ENCODE measurements around the gene FLNB. TPM values are rescaled to one million over a fixed set of nuclear protein-coding genes. Genes with fewer than 3 reads are reported as not detected.
A peak's percentile ranks its signal among the peaks of the same experiment; 100 is the strongest.

The FLNB gene
- total and polyA plus RNA-seq, 2 of the 13 experiments (the other 11 are each of a cell fraction or from before 2014, with no cell fraction given) = 106 to 130 TPM

GRCh38 chr3:58104151-58104550, 95.9 kb downstream of the FLNB start (continued):
- TF ChIP-seq THRA (CRISPR knock-in tag; IDR thresholded peaks at IDR 0.05; ENCODE audit: borderline replicate concordance) = no peak
- TF ChIP-seq, protein P1, sequence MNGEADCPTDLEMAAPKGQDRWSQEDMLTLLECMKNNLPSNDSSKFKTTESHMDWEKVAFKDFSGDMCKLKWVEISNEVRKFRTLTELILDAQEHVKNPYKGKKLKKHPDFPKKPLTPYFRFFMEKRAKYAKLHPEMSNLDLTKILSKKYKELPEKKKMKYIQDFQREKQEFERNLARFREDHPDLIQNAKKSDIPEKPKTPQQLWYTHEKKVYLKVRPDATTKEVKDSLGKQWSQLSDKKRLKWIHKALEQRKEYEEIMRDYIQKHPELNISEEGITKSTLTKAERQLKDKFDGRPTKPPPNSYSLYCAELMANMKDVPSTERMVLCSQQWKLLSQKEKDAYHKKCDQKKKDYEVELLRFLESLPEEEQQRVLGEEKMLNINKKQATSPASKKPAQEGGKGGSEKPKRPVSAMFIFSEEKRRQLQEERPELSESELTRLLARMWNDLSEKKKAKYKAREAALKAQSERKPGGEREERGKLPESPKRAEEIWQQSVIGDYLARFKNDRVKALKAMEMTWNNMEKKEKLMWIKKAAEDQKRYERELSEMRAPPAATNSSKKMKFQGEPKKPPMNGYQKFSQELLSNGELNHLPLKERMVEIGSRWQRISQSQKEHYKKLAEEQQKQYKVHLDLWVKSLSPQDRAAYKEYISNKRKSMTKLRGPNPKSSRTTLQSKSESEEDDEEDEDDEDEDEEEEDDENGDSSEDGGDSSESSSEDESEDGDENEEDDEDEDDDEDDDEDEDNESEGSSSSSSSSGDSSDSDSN (CRISPR knock-in tag; IDR thresholded peaks at IDR 0.05) = no peak

DNA sequence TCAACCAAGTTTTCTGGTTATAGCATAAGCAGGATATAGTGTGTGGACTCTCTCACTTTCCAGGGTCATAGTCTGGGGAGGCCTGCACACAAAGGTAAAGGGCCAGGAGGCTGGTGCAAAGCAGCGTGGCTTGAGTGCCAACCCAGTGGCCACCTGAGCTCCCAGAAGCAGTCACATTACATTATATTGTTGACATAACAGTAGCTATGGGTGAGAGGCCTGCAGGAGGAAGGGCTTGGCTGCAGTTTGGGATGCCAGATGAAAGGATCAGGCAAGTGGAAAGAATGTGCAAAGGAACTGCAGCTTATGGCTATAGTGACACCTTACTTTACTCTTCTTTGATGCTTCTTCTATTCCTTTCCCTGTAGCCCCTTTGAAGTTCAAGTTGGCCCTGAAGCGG, 96.5 kb downstream of the FLNB start:
- no peak overlapping the region for H2AFZ ChIP-seq (ENCODE audit: low read length)
- H3K9ac ChIP-seq (ENCODE audit: insufficient read depth, low read depth, low read length) = no peak overlapping the region
- BruUV-seq (replicated peaks) = no TSS peak
- FAIRE-seq (no peak), DNase-seq (ENCODE audit: low spot score) (no peak), ATAC-seq (no peak)
- H3K9me3 ChIP-seq (ENCODE audit: low read length) = no peaks in the 10 kb centered on the region
- no peak overlapping the region for H3K4me3 ChIP-seq (replicated peaks in 1 of 3; ENCODE audit: insufficient read depth in 1 of 3, low read depth in 2 of 3, low read length in 3 of 3)
- peaks cover 35 to 76% of the 10 kb centered on the region in 2 experiments for H3K36me3 ChIP-seq (replicated peaks in 1 of 2; ENCODE audit: control insufficient read depth in 1 of 2, insufficient read depth in 2 of 2, low read length in 2 of 2)
- H3K79me2 ChIP-seq (ENCODE audit: insufficient read depth, low read length) = peaks cover 17% of the 10 kb centered on the region
- intact Hi-C loops (cut with micrococcal nuclease; ENCODE audit: unreplicated experiment) = loop anchor here (5.0 kb wide), 4 partner anchors 37 to 142 kb away; no protein-coding TSS in a partner anchor
- H3K4me1 ChIP-seq (ENCODE audit: insufficient read depth, low read length) = peaks cover 57% of the 10 kb centered on the region
- H3K27ac ChIP-seq (ENCODE audit: extremely low read length, insufficient read depth, low read length) = peak overlapping the region; percentile 90
- POLR2A ChIA-PET = interaction anchor here (0.6 to 5.0 kb wide), 4 partner anchors 30 to 55 kb away, joined by 3 to 31 read pairs (median 15); no protein-coding TSS in a partner anchor
- no peak overlapping the region for H3K4me2 ChIP-seq (ENCODE audit: low read depth, low read length)
- in situ Hi-C loops (cut with HindIII; ENCODE audit: extremely low pct_ligation_motif_present, low pct_unique_long_range_greater_than_20kb) = no loop called here
- no peaks in the 10 kb centered on the region for H4K20me1 ChIP-seq (ENCODE audit: insufficient read depth, low read length)
- CTCF ChIA-PET (ENCODE audit: low intra/inter-chr PET ratio, low total read pairs) = no interaction called here
- no peaks in the 10 kb centered on the region for H3K27me3 ChIP-seq (ENCODE audit: control insufficient read depth in 1 of 2, insufficient read depth in 2 of 2, low read length in 2 of 2)
- peak; percentile 59 for TF ChIP-seq RBM22 (optimal IDR thresholded peaks at IDR 0.05; ENCODE audit: low read length)
- TF ChIP-seq THAP8 (CRISPR knock-in tag; IDR thresholded peaks at IDR 0.05; ENCODE audit: borderline replicate concordance) = no peak
- WGBS (ENCODE audit: low lambda C conversion rate) = 92% methylated on average over 2 of the region's 2 CpGs
